ENCODE results near the gene ADGRF5. TPM values are rescaled to one million over a fixed set of nuclear protein-coding genes. Genes with fewer than 3 reads are reported as not detected.

ADGRF5 gene
- total RNA-seq, 2 experiments from 2014 or later: not detected

DNA sequence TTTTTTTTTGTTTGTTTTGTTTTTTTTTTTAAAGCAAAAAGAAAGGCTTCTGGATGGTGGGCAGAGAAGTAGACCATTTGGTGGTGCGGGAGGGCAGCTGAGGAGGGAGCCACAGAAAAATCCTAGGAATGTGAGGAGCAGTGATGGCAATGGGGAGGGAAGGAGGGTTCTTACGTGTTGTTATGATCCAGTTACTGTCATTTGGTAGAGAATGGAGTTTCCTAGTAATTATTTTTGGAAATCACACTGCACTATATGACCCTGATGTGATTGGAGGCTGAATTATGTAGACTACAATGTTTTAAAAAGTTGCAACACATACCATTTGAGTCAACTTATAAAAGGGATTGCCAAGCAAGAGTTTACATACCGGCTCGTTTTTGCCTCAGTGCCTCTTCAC, 22.1 kb downstream of the ADGRF5 start:
- no peaks in the 10 kb centered on the region for H4K20me1 ChIP-seq (ENCODE audit: insufficient read depth, low read length)
- no peak for TF ChIP-seq EZH2phosphoT487 (IDR thresholded peaks at IDR 0.05; ENCODE audit: borderline replicate concordance, low read depth, low read length)
- TF ChIP-seq, protein P1, sequence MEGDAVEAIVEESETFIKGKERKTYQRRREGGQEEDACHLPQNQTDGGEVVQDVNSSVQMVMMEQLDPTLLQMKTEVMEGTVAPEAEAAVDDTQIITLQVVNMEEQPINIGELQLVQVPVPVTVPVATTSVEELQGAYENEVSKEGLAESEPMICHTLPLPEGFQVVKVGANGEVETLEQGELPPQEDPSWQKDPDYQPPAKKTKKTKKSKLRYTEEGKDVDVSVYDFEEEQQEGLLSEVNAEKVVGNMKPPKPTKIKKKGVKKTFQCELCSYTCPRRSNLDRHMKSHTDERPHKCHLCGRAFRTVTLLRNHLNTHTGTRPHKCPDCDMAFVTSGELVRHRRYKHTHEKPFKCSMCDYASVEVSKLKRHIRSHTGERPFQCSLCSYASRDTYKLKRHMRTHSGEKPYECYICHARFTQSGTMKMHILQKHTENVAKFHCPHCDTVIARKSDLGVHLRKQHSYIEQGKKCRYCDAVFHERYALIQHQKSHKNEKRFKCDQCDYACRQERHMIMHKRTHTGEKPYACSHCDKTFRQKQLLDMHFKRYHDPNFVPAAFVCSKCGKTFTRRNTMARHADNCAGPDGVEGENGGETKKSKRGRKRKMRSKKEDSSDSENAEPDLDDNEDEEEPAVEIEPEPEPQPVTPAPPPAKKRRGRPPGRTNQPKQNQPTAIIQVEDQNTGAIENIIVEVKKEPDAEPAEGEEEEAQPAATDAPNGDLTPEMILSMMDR (conservative IDR thresholded peaks at IDR 0.05; ENCODE audit: low read length): no peak
- intact Hi-C loops (cut with micrococcal nuclease; ENCODE audit: unreplicated experiment): no loop called here
- H2AFZ ChIP-seq (ENCODE audit: low read length): no peak overlapping the region
- no peak overlapping the region for H3K4me2 ChIP-seq (ENCODE audit: low read length)
- no TSS peak for BruUV-seq (replicated peaks)
- H3K27ac ChIP-seq (ENCODE audit: low read depth, low read length, poor library complexity, severe bottlenecking): no peak overlapping the region
- no peaks in the 10 kb centered on the region for H3K9me3 ChIP-seq (ENCODE audit: low read length)
- H3K9me2 ChIP-seq (ENCODE audit: insufficient read depth, low read length): no peaks in the 10 kb centered on the region
- POLR2A ChIA-PET: no interaction called here
- no peak for DNase-seq (ENCODE audit: low spot score)
- no peaks in the 10 kb centered on the region for H3K79me2 ChIP-seq (ENCODE audit: insufficient read depth, low read depth, low read length)
- H3K4me1 ChIP-seq (ENCODE audit: insufficient read depth, low read length, poor library complexity, severe bottlenecking): no peaks in the 10 kb centered on the region
- no peak overlapping the region for H3K4me3 ChIP-seq (ENCODE audit: low read depth, low read length, poor library complexity, severe bottlenecking)
- CTCF ChIA-PET (ENCODE audit: unreplicated experiment): no interaction called here
- H3K36me3 ChIP-seq (ENCODE audit: insufficient read depth, low read length): no peaks in the 10 kb centered on the region

DNA sequence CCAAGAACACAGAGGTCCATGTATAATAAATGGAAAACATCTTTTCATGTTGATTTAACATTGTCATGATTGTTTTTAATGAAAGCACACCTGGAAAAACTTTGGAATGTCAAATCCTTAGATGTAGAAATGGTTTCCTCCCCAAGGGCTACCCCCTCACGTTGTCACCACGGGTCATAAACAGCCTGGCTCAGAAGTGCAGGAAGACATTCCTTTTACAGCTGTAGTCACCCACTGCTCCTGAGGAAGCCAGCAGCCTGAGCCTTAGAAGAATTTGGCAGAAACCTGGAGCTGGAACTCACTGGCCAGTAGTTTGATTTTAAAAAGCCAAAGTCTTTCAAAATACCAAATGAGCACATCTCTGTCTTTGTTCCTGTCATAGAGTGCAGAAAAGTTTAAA, 23.7 kb downstream of the ADGRF5 start:
- no peak for DNase-seq (ENCODE audit: low spot score)
- intact Hi-C loops (cut with micrococcal nuclease; ENCODE audit: unreplicated experiment): no loop called here
- Histone ChIP-seq H3K79me2 (ENCODE audit: insufficient read depth, low read depth, low read length) (no peaks in the 10 kb centered on the region), H3K4me1 (ENCODE audit: insufficient read depth, low read length, poor library complexity, severe bottlenecking) (no peaks in the 10 kb centered on the region), H3K9me3 (ENCODE audit: low read length) (no peaks in the 10 kb centered on the region), H3K36me3 (ENCODE audit: insufficient read depth, low read length) (no peaks in the 10 kb centered on the region), H2AFZ (ENCODE audit: low read length) (no peak overlapping the region), H3K9me2 (ENCODE audit: insufficient read depth, low read length) (no peaks in the 10 kb centered on the region), H3K4me3 (ENCODE audit: low read depth, low read length, poor library complexity, severe bottlenecking) (no peak overlapping the region), H3K4me2 (ENCODE audit: low read length) (no peak overlapping the region), H3K27ac (ENCODE audit: low read depth, low read length, poor library complexity, severe bottlenecking) (no peak overlapping the region), H4K20me1 (ENCODE audit: insufficient read depth, low read length) (no peaks in the 10 kb centered on the region)
- ChIA-PET POLR2A (no interaction called here), CTCF (ENCODE audit: unreplicated experiment) (no interaction called here)
- no TSS peak for BruUV-seq (replicated peaks)
- TF ChIP-seq EZH2phosphoT487 (IDR thresholded peaks at IDR 0.05; ENCODE audit: borderline replicate concordance, low read depth, low read length): no peak
- TF ChIP-seq, protein P1 (conservative IDR thresholded peaks at IDR 0.05; ENCODE audit: low read length): no peak

DNA sequence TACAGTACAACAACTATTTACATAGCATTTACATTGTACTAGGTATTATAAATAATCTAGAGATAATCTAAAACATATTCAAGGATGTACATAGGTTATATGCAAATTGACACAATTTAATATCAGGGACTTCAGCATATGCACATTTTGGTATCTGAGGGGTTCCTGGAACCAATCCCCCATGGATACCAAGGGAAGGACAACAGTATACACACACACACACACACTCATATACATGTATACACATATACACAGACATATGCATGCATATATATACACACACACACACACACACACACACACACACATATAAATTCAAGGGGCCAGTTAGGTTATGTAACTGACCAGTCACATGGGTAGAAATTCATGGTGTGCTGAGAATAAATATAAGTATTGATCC, 24.9 kb downstream of the ADGRF5 start:
- H3K4me2 ChIP-seq (ENCODE audit: low read length): no peak overlapping the region
- H3K4me1 ChIP-seq (ENCODE audit: insufficient read depth, low read length, poor library complexity, severe bottlenecking): no peaks in the 10 kb centered on the region
- H3K27ac ChIP-seq (ENCODE audit: low read depth, low read length, poor library complexity, severe bottlenecking): no peak overlapping the region
- H3K9me2 ChIP-seq (ENCODE audit: insufficient read depth, low read length): no peaks in the 10 kb centered on the region
- CTCF ChIA-PET (ENCODE audit: unreplicated experiment): no interaction called here
- BruUV-seq (replicated peaks): no TSS peak
- intact Hi-C loops (cut with micrococcal nuclease; ENCODE audit: unreplicated experiment): no loop called here
- H4K20me1 ChIP-seq (ENCODE audit: insufficient read depth, low read length): no peaks in the 10 kb centered on the region
- H3K79me2 ChIP-seq (ENCODE audit: insufficient read depth, low read depth, low read length): no peaks in the 10 kb centered on the region
- POLR2A ChIA-PET: no interaction called here
- H2AFZ ChIP-seq (ENCODE audit: low read length): no peak overlapping the region
- H3K9me3 ChIP-seq (ENCODE audit: low read length): no peaks in the 10 kb centered on the region
- no peak overlapping the region for H3K4me3 ChIP-seq (ENCODE audit: low read depth, low read length, poor library complexity, severe bottlenecking)
- no peaks in the 10 kb centered on the region for H3K36me3 ChIP-seq (ENCODE audit: insufficient read depth, low read length)
- DNase-seq (ENCODE audit: low spot score): no peak
- no peak for TF ChIP-seq EZH2phosphoT487 (IDR thresholded peaks at IDR 0.05; ENCODE audit: borderline replicate concordance, low read depth, low read length)
- TF ChIP-seq, protein P1 (conservative IDR thresholded peaks at IDR 0.05; ENCODE audit: low read length): no peak
